ENCODE measurements around the gene PLP2. TPM values are rescaled to one million over a fixed set of nuclear protein-coding genes. Genes with fewer than 3 reads are reported as not detected.

Gene PLP2, protein sequence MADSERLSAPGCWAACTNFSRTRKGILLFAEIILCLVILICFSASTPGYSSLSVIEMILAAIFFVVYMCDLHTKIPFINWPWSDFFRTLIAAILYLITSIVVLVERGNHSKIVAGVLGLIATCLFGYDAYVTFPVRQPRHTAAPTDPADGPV
- total RNA-seq (2022; extraction: Qiagen RNA extraction; ENCODE audit: low read depth): 315 to 481 TPM (median 431 TPM) in 5 replicates

DNA sequence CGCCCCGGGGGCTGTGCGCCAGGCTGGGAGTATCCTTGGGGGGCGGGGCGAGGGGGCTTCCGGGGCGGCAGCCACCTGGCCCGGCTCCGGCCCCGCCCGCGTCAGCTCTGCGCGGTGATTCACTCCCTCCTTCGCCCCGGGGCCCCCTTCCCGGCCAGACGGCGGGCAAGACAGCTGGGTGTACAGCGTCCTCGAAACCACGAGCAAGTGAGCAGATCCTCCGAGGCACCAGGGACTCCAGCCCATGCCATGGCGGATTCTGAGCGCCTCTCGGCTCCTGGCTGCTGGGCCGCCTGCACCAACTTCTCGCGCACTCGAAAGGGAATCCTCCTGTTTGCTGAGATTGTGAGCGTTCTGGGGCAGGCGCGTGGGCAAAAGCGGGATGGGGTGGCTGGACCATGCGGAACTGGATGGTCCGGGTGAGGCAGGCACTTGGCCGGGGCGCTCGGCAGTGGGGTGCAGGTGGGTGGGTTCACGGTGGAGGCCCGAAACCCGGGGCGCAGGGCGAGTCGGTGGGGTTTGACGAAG, at the start of gene PLP2:
Gene PLP2 (plus strand): TSS at position 147 of the 528 bp plus-strand sequence. CDS start 103 bp downstream, at position 250.

DNA sequence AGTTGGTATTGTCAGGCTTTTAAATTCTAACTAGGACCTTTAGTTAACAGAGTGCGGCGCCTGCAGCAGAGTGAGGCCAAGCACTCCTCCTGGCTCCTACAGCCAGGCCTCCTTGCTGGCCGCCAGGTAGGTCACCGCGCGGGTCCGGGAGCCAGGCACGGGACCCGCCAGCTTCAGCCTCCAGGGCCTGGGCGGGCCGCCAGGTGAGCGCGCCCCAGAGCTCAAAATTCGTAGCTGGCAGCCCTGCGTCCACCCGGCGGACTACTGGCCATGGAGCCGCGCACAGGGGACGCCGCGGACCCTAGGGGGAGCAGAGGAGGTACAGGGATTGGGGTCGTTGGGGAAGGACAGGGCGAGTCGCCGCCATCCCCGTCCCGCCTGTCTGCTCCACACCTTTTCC, 9.1 kb upstream of the PLP2 start, which contains the start of gene MAGIX:
Gene MAGIX (plus strand): TSS at position 139 of the 400 bp plus-strand sequence. CDS start 132 bp downstream, at position 271.

DNA sequence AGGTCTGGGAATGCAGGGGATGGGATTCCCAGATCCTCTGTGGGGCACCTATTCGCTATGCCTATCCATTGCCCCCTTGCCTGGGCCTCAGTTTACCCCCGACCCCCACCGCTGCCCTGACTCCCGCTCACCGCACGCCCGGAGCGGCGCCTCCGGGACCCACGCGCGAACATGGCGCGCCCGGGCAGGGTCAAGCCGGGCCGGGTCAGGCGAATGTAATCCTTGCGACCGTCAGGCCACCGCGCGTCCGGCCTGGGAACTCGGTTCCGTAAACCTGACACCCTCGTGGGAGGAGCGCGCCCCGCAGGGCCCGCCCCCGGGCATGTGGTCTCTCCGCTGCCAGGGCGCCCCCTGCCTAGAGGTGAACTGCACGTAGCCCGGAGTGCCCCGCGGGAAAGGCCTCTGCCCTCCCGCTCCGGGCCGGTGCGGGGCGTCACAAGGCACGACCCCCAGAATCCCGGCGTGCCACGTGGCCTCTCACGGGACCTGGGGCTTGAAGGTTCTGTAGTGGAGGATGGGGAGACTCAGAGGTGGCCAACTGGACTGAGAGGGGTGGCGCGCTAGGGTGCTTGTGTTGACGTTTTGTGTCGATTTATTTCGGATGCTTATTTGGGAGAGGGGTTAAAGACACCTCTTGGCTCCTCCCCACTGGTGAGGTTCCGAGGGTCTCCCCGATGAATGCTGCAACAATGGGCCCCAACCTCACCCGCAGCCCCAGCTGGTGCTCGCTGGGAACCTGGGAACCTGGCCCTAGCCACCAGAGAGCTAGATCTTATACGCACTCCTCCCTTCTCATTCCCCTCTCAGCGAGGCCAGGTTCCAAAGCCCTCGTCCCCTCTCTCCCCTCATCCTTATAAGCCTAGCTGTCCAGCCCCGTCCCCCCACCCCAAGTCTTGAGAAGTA, 14.7 kb downstream of the PLP2 start, which contains the start of gene PRICKLE3:
Gene PRICKLE3 (minus strand): TSS at position 249 of the 903 bp plus-strand sequence. CDS start 76 bp downstream, at position 173.

DNA sequence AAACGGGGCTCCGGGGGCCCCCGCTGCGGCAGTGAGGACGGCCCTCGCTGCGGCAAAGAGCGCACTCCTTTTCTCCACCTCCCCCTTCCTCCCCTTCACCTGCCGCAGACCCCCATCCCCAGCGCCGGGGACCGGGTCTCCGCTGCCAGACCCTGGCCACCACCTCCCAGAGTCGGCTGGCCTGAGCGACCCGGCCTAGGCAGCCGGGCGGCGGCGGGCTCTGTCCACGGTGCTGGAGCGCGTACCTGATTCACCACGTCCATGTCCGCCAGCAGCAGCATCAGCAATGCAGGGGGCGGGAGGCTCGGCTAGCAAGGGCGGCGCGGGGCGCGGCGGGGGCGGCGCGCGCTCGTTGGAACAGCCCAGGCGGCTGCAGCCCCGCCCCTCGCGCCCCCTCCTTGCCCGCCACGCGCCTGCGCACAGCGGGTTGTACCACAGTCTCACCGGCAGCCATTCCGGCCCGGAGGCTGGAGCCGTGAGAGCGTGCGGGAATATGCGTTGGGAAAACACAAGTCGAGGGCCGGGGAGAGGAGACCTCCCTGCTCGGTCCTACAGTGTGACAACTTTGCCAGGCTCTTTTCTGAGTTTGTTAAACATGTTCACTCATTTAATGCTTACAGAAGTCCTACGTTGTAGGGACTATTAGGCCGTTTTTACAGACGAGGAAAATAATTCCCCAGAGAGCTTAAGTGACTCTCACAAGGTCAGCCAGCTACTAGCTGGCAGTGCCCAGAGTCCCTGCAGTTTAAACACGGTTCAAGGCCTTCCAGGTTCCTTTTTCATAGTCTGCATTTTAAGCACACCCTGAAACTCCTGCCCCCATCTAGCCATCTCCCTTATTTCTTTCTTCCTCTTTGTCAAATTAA, 28.4 kb downstream of the PLP2 start, which contains the start of gene SYP:
Gene SYP (minus strand): TSS at position 288 of the 866 bp plus-strand sequence. CDS start 7 bp downstream, at position 281.

Other genes with a start within 250 kb of the PLP2 start
- gene OTUD5, start 214.3 kb upstream of the PLP2 start, total RNA-seq (2022; extraction: Qiagen RNA extraction; ENCODE audit: low read depth): 58.3 to 67.8 TPM (median 63.7 TPM) in 5 replicates
- gene KCND1, start 200.1 kb upstream of the PLP2 start, total RNA-seq (2022; extraction: Qiagen RNA extraction; ENCODE audit: low read depth): 0.77 to 1.4 TPM (median 1.2 TPM) in 5 replicates
- gene GRIPAP1, start 169.6 kb upstream of the PLP2 start, total RNA-seq (2022; extraction: Qiagen RNA extraction; ENCODE audit: low read depth): 18.1 to 22.8 TPM (median 21.3 TPM) in 5 replicates
- 47.1 to 58.0 TPM (median 56.5 TPM) in 5 replicates for gene TFE3, start 128.5 kb upstream of the PLP2 start, total RNA-seq (2022; extraction: Qiagen RNA extraction; ENCODE audit: low read depth)
- 2.8 to 4.2 TPM (median 3.6 TPM) in 5 replicates for gene CCDC120, start 112.9 kb upstream of the PLP2 start, total RNA-seq (2022; extraction: Qiagen RNA extraction; ENCODE audit: low read depth)
- gene PRAF2, start 97.9 kb upstream of the PLP2 start, total RNA-seq (2022; extraction: Qiagen RNA extraction; ENCODE audit: low read depth): 36.7 to 46.1 TPM (median 43.4 TPM) in 5 replicates
- 50.4 to 59.4 TPM (median 54.7 TPM) in 5 replicates for gene WDR45, start 92.0 kb upstream of the PLP2 start, total RNA-seq (2022; extraction: Qiagen RNA extraction; ENCODE audit: low read depth)
- gene GPKOW, start 48.2 kb upstream of the PLP2 start, total RNA-seq (2022; extraction: Qiagen RNA extraction; ENCODE audit: low read depth): 20.1 to 25.5 TPM (median 23.8 TPM) in 5 replicates
- gene MAGIX, start 9.1 kb upstream of the PLP2 start, total RNA-seq (2022; extraction: Qiagen RNA extraction; ENCODE audit: low read depth): 1.7 to 3.4 TPM (median 2.5 TPM) in 5 replicates
- 16.1 to 21.8 TPM (median 19.4 TPM) in 5 replicates for gene PRICKLE3, start 14.5 kb downstream of the PLP2 start, total RNA-seq (2022; extraction: Qiagen RNA extraction; ENCODE audit: low read depth)
- 2.2 to 3.3 TPM (median 2.8 TPM) in 5 replicates for gene SYP, start 28.3 kb downstream of the PLP2 start, total RNA-seq (2022; extraction: Qiagen RNA extraction; ENCODE audit: low read depth)
- gene CACNA1F, start 61.4 kb downstream of the PLP2 start, total RNA-seq (2022; extraction: Qiagen RNA extraction; ENCODE audit: low read depth): not detected in 5 replicates
- gene CCDC22, start 63.6 kb downstream of the PLP2 start, total RNA-seq (2022; extraction: Qiagen RNA extraction; ENCODE audit: low read depth): 12.2 to 15.8 TPM (median 14.2 TPM) in 5 replicates
- gene FOXP3, start 92.8 kb downstream of the PLP2 start, total RNA-seq (2022; extraction: Qiagen RNA extraction; ENCODE audit: low read depth): 0.06 to 0.33 TPM (median 0.10 TPM) in 5 replicates
- gene PPP1R3F, start 97.9 kb downstream of the PLP2 start, total RNA-seq (2022; extraction: Qiagen RNA extraction; ENCODE audit: low read depth): 2.2 to 3.3 TPM (median 2.3 TPM) in 5 replicates
- not detected in 5 replicates for gene GAGE10, start 131.7 kb downstream of the PLP2 start, total RNA-seq (2022; extraction: Qiagen RNA extraction; ENCODE audit: low read depth)
- gene GAGE12J, start 150.1 kb downstream of the PLP2 start, total RNA-seq (2022; extraction: Qiagen RNA extraction; ENCODE audit: low read depth): not detected in 5 replicates
- gene GAGE13, start 159.7 kb downstream of the PLP2 start, total RNA-seq (2022; extraction: Qiagen RNA extraction; ENCODE audit: low read depth): not detected in 5 replicates